K562 (cell line): ENCODE measurements around the gene PCBD1.

Experiments
- CCNT2 ChIP-seq: IDR thresholded peaks from 2 replicates; pipeline ENCODE4 v1.6.1; 2011; ENCODE audit warnings: borderline replicate concordance, low read depth, mild to moderate bottlenecking, moderate library complexity, mixed read lengths, low read length; ENCODE audit not compliant: insufficient read length; ENCODE audit errors: extremely low read depth
- CEBPB ChIP-seq: fragments of 450-650 bp; IDR thresholded peaks from 2 replicates; pipeline ENCODE4 v1.6.1; 2016; ENCODE audit warnings: missing genetic modification characterization, missing compliant biosample characterization
- EP300 ChIP-seq: IDR thresholded peaks from 2 replicates; pipeline ENCODE4 v1.6.1; 2012; ENCODE audit warnings: low read length, improper control_type of control experiment
- GTF2F1 ChIP-seq: IDR thresholded peaks from 2 replicates; pipeline ENCODE4 v1.6.1; 2011; ENCODE audit warnings: low read depth, low read length, improper control_type of control experiment
- JUN ChIP-seq, 2 experiments: sonication (generic) in 1 of 2; formaldehyde crosslinking in 1 of 2; IDR thresholded peaks; 2 replicates each; pipeline versions ENCODE4 v1.6.1 to v1.8.0; 2012 to 2022; ENCODE audit warnings: borderline replicate concordance in 2 of 2, mild to moderate bottlenecking in 2 of 2, improper control_type of control experiment in 1 of 2, low read depth in 1 of 2, low read length in 1 of 2, missing genetic modification reagents in 1 of 2
- NBN ChIP-seq: fragments of 450-650 bp; IDR thresholded peaks from 2 replicates; pipeline ENCODE4 v1.6.1; 2016; ENCODE audit warnings: low read depth, mild to moderate bottlenecking
- POLR2AphosphoS5 ChIP-seq: IDR thresholded peaks from 2 replicates; pipeline ENCODE4 v1.6.1; 2011; ENCODE audit warnings: mild to moderate bottlenecking, low read depth, low read length, moderate library complexity; ENCODE audit not compliant: control insufficient read depth, insufficient read depth
- POLR2G ChIP-seq: fragments of 200-400 bp; formaldehyde crosslinking; IDR thresholded peaks from 2 replicates; pipeline ENCODE4 v1.6.1; 2017; ENCODE audit warnings: low read depth, mild to moderate bottlenecking, antibody characterized with exemption, low read length, moderate library complexity
- SMAD4 ChIP-seq: fragments of 250-450 bp; sonication (Bioruptor Pico); conservative IDR thresholded peaks from 2 replicates; pipeline ENCODE4 v1.8.0; 2021; ENCODE audit warnings: inconsistent platforms, mild to moderate bottlenecking, moderate library complexity
- ZBTB26 ChIP-seq: fragments of 450-650 bp; formaldehyde crosslinking; IDR thresholded peaks from 2 replicates; pipeline ENCODE4 v1.4.0; 2022; ENCODE audit warnings: missing genetic modification characterization
- TF ChIP-seq, protein P1 (sequence below): fragments of 450-650 bp; formaldehyde crosslinking; IDR thresholded peaks from 2 replicates; pipeline ENCODE4 v1.4.0; 2022; ENCODE audit warnings: missing genetic modification characterization
- TF ChIP-seq, protein P2 (sequence below), 3 experiments: IDR thresholded peaks in 2 of 3; conservative IDR thresholded peaks in 1 of 3; 2 replicates each; pipeline ENCODE4 v1.5.1; 2011 to 2012; ENCODE audit warnings: low read length in 3 of 3, mild to moderate bottlenecking in 3 of 3, control low read depth in 2 of 3, improper control_type of control experiment in 1 of 3, inconsistent platforms in 1 of 3, low read depth in 1 of 3, mixed read lengths in 1 of 3, moderate library complexity in 1 of 3; ENCODE audit not compliant: insufficient read depth in 2 of 3
- TF ChIP-seq, protein P3 (sequence below): fragments of 250-450 bp; sonication (Bioruptor Pico); IDR thresholded peaks from 2 replicates; pipeline ENCODE4 v1.8.0; 2021; ENCODE audit warnings: moderate library complexity, mild to moderate bottlenecking, inconsistent platforms
- TF ChIP-seq, protein P4 (sequence below): fragments of 450-650 bp; IDR thresholded peaks from 2 replicates; pipeline ENCODE4 v1.6.1; 2018; ENCODE audit not compliant: partially characterized antibody

DNA sequence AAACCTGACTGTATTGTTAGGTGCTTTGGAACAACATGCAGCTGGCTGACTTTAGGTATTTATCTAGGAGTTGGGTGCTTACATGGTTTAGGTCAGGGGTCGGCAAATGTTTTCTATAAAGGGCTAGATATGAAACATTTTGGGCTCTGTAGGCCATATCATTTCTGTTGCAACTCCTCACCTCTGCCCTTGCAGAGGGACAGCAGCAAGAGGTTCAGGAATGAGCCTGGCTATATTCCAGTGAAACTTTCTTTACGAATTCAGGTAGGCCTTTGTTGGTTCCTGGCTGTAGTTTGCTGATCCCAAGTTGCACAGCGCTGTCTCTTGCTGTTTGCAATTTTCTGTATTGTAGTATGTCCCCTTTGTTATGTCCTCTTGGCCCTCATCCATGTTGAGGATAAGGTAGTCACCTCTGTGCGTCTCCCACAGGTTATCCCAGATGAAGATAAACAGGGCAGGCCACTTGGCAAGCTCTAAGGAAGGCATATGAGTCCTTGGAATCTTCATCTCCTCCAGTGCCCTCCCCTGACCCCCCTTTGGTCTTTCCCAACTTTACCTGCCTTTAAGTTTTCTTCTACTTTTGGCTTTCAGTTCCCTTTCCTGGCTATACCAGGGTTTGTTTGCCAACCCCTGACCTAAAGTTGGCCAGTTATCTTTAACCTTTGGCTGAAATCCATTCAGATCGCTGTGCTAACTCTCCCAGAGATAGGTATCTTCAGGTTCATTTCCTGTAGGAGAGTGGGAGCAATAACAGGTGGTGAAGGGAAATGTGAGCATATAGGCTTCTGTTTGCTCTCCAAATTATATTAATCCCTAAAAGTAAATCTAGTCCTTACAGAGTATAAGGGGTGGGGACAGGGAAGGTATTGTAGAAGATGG is 36.5 kb downstream of the PCBD1 start:
- TF ChIP-seq EP300 (no peak), CEBPB (no peak), POLR2AphosphoS5 (no peak), NBN (no peak), ZBTB26 (CRISPR knock-in tag) (no peak), CCNT2 (no peak), JUN (IDR thresholded peaks at IDR 0.05; ENCODE audit: borderline replicate concordance, low read depth, low read length) (no peak), JUN (CRISPR knock-in tag; IDR thresholded peaks at IDR 0.05; ENCODE audit: borderline replicate concordance) (no peak), SMAD4 (CRISPR knock-in tag) (no peak), GTF2F1 (no peak), POLR2G (no peak)
- TF ChIP-seq, protein P1, sequence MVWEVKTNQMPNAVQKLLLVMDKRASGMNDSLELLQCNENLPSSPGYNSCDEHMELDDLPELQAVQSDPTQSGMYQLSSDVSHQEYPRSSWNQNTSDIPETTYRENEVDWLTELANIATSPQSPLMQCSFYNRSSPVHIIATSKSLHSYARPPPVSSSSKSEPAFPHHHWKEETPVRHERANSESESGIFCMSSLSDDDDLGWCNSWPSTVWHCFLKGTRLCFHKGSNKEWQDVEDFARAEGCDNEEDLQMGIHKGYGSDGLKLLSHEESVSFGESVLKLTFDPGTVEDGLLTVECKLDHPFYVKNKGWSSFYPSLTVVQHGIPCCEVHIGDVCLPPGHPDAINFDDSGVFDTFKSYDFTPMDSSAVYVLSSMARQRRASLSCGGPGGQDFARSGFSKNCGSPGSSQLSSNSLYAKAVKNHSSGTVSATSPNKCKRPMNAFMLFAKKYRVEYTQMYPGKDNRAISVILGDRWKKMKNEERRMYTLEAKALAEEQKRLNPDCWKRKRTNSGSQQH = no peak
- TF ChIP-seq, protein P2, sequence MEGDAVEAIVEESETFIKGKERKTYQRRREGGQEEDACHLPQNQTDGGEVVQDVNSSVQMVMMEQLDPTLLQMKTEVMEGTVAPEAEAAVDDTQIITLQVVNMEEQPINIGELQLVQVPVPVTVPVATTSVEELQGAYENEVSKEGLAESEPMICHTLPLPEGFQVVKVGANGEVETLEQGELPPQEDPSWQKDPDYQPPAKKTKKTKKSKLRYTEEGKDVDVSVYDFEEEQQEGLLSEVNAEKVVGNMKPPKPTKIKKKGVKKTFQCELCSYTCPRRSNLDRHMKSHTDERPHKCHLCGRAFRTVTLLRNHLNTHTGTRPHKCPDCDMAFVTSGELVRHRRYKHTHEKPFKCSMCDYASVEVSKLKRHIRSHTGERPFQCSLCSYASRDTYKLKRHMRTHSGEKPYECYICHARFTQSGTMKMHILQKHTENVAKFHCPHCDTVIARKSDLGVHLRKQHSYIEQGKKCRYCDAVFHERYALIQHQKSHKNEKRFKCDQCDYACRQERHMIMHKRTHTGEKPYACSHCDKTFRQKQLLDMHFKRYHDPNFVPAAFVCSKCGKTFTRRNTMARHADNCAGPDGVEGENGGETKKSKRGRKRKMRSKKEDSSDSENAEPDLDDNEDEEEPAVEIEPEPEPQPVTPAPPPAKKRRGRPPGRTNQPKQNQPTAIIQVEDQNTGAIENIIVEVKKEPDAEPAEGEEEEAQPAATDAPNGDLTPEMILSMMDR (IDR thresholded peaks at IDR 0.05 in 2 of 3, conservative IDR thresholded peaks at IDR 0.05 in 1 of 3; ENCODE audit: insufficient read depth in 2 of 3, low read depth in 1 of 3, low read length in 3 of 3) = no peak
- TF ChIP-seq, protein P3, sequence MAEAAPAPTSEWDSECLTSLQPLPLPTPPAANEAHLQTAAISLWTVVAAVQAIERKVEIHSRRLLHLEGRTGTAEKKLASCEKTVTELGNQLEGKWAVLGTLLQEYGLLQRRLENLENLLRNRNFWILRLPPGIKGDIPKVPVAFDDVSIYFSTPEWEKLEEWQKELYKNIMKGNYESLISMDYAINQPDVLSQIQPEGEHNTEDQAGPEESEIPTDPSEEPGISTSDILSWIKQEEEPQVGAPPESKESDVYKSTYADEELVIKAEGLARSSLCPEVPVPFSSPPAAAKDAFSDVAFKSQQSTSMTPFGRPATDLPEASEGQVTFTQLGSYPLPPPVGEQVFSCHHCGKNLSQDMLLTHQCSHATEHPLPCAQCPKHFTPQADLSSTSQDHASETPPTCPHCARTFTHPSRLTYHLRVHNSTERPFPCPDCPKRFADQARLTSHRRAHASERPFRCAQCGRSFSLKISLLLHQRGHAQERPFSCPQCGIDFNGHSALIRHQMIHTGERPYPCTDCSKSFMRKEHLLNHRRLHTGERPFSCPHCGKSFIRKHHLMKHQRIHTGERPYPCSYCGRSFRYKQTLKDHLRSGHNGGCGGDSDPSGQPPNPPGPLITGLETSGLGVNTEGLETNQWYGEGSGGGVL (CRISPR knock-in tag) = no peak
- TF ChIP-seq, protein P4, sequence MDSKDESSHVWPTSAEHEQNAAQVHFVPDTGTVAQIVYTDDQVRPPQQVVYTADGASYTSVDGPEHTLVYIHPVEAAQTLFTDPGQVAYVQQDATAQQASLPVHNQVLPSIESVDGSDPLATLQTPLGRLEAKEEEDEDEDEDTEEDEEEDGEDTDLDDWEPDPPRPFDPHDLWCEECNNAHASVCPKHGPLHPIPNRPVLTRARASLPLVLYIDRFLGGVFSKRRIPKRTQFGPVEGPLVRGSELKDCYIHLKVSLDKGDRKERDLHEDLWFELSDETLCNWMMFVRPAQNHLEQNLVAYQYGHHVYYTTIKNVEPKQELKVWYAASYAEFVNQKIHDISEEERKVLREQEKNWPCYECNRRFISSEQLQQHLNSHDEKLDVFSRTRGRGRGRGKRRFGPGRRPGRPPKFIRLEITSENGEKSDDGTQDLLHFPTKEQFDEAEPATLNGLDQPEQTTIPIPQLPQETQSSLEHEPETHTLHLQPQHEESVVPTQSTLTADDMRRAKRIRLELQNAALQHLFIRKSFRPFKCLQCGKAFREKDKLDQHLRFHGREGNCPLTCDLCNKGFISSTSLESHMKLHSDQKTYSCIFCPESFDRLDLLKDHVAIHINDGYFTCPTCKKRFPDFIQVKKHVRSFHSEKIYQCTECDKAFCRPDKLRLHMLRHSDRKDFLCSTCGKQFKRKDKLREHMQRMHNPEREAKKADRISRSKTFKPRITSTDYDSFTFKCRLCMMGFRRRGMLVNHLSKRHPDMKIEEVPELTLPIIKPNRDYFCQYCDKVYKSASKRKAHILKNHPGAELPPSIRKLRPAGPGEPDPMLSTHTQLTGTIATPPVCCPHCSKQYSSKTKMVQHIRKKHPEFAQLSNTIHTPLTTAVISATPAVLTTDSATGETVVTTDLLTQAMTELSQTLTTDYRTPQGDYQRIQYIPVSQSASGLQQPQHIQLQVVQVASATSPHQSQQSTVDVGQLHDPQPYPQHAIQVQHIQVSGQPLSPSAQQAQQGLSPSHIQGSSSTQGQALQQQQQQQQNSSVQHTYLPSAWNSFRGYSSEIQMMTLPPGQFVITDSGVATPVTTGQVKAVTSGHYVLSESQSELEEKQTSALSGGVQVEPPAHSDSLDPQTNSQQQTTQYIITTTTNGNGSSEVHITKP = no peak
